GM21423 (cell line): ENCODE measurements around the gene ZNF440.

Source experiments
- ATAC-seq: cut with Tn5 transposase; IDR thresholded peaks from one replicate; pipeline ENCODE4 v1.9.1; 2021; ENCODE audit warnings: mild to moderate bottlenecking, moderate library complexity; ENCODE audit not compliant: unreplicated experiment

The ZNF440 gene

GRCh38 chr19:11881151-11881800 is 67.2 kb downstream of the ZNF440 start:
- ATAC-seq = no peak

- no peak for ATAC-seq
These were observed 68.5 kb downstream of the ZNF440 start for GRCh38 chr19:11882606-11883005.
